Measurements from ENCODE around the gene KIR3DL2.
"Not testable (repeated sequence)": the region's sequence is repeated elsewhere in the genome, so short reads cannot be mapped to it uniquely, and the experiment has no call there.

DNA sequence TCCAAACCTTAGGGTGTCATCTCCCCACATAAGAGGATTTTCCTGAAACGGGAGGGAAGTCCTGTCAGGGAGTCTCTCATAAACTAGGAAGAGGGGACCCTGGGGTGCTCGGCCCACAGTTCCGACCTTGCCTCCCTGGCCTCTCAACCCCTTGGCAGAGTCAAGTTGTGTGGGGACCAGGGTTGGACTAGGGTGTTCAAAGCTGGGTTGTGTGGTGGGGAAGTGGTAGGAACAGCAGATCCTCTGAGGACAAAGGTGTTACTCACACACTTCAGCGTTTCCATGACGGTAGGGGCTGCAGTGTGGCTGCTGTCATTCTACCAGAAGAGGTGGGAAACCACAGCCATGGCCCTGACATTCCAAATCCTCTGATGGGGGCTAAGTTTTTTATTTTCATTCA is 15.1 kb upstream of the KIR3DL2 start:
- TF ChIP-seq, protein P1, sequence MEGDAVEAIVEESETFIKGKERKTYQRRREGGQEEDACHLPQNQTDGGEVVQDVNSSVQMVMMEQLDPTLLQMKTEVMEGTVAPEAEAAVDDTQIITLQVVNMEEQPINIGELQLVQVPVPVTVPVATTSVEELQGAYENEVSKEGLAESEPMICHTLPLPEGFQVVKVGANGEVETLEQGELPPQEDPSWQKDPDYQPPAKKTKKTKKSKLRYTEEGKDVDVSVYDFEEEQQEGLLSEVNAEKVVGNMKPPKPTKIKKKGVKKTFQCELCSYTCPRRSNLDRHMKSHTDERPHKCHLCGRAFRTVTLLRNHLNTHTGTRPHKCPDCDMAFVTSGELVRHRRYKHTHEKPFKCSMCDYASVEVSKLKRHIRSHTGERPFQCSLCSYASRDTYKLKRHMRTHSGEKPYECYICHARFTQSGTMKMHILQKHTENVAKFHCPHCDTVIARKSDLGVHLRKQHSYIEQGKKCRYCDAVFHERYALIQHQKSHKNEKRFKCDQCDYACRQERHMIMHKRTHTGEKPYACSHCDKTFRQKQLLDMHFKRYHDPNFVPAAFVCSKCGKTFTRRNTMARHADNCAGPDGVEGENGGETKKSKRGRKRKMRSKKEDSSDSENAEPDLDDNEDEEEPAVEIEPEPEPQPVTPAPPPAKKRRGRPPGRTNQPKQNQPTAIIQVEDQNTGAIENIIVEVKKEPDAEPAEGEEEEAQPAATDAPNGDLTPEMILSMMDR (IDR thresholded peaks at IDR 0.05; ENCODE audit: low read length), result not testable (repeated sequence)
- not testable (repeated sequence) for TF ChIP-seq EZH2phosphoT487 (IDR thresholded peaks at IDR 0.05; ENCODE audit: low read length)

Measured in MM.1S (cell line).